ENCODE measurements around the gene RDX.

The RDX gene

GRCh38 chr11:110301032-110301431 lies 4.6 kb upstream of the RDX start:
- DNase-seq (ENCODE audit: extremely low spot score), result no peak
- ChIA-PET POLR2A (no interaction called here), CTCF (interaction anchor here (1.0 to 1.5 kb wide), 3 partner anchors 9 to 76 kb away, joined by 3 read pairs; no protein-coding TSS in a partner anchor)
- TF ChIP-seq CTCF (IDR thresholded peaks at IDR 0.05; ENCODE audit: control extremely low read depth, extremely low read depth, low read depth, missing control alignments), result no peak

- no peak for TF ChIP-seq CTCF (IDR thresholded peaks at IDR 0.05; ENCODE audit: control extremely low read depth, extremely low read depth, low read depth, missing control alignments)
These were observed 2.8 kb upstream of the RDX start for GRCh38 chr11:110299006-110299785.

GRCh38 chr11:110298301-110298765 lies 1.9 kb upstream of the RDX start:
- POLR2A ChIA-PET, result no interaction called here
- no peak for TF ChIP-seq CTCF (IDR thresholded peaks at IDR 0.05; ENCODE audit: control extremely low read depth, extremely low read depth, low read depth, missing control alignments)
- DNase-seq (ENCODE audit: extremely low spot score), result no peak
- CTCF ChIA-PET, result interaction anchor here (0.6 to 1.2 kb wide), 5 partner anchors 8 to 137 kb away, joined by 3 to 4 read pairs (median 3); no protein-coding TSS in a partner anchor

More at GRCh38 chr11:110299006-110299785, 2.8 kb upstream of the RDX start:
- DNase-seq (ENCODE audit: extremely low spot score), result no peak
- ChIA-PET CTCF (interaction anchor here (0.7 to 1.2 kb wide), 2 partner anchors 9 kb away, joined by 3 read pairs; no protein-coding TSS in a partner anchor), POLR2A (no interaction called here)

- TF ChIP-seq CTCF (IDR thresholded peaks at IDR 0.05; ENCODE audit: control extremely low read depth, extremely low read depth, low read depth, missing control alignments), result no peak
- CTCF ChIA-PET, result interaction anchor here (0.6 to 1.4 kb wide), 5 partner anchors 11 to 138 kb away, joined by 3 to 4 read pairs (median 3); no protein-coding TSS in a partner anchor
- no peak for DNase-seq (ENCODE audit: extremely low spot score)
- POLR2A ChIA-PET, result no interaction called here
These were observed 1.4 kb upstream of the RDX start for GRCh38 chr11:110297726-110298300.

GRCh38 chr11:110297076-110297725 lies 787 bp upstream of the RDX start:
- POLR2A ChIA-PET, result no interaction called here
- no peak for DNase-seq (ENCODE audit: extremely low spot score)
- TF ChIP-seq CTCF (IDR thresholded peaks at IDR 0.05; ENCODE audit: control extremely low read depth, extremely low read depth, low read depth, missing control alignments), result no peak
- CTCF ChIA-PET, result interaction anchor here (0.9 to 1.4 kb wide), 5 partner anchors 9 to 42 kb away, joined by 3 to 10 read pairs (median 4); no protein-coding TSS in a partner anchor
